Mucosa of rectum (tissue), 2 donors: ENCODE measurements around the gene VAV2.

Experiments
- H3K27ac ChIP-seq, 2 donors: one replicate each; pipeline ENCODE4 v1.7.0; 2013; ENCODE audit warnings: inconsistent platforms in 2 of 2, low read depth in 2 of 2, low read length in 2 of 2
- H3K27me3 ChIP-seq, 2 donors: one replicate each; pipeline ENCODE4 v1.7.0; 2013; ENCODE audit warnings: low read length in 2 of 2; ENCODE audit not compliant: control insufficient read depth in 2 of 2, insufficient read depth in 2 of 2
- H3K36me3 ChIP-seq, 2 donors: one replicate each; pipeline ENCODE4 v1.7.0; 2013; ENCODE audit warnings: low read length in 2 of 2; ENCODE audit not compliant: control insufficient read depth in 2 of 2, insufficient read depth in 2 of 2
- H3K4me1 ChIP-seq, 2 donors: one replicate each; pipeline ENCODE4 v1.7.0; 2013; ENCODE audit warnings: low read length in 2 of 2, mild to moderate bottlenecking in 1 of 2; ENCODE audit not compliant: control insufficient read depth in 2 of 2, insufficient read depth in 2 of 2
- H3K4me3 ChIP-seq, 2 donors: one replicate each; pipeline ENCODE4 v1.7.0; 2013; ENCODE audit warnings: low read length in 2 of 2
- H3K9ac ChIP-seq, 2 donors: one replicate each; pipeline ENCODE4 v1.7.0; 2013; ENCODE audit warnings: low read length in 2 of 2, low read depth in 1 of 2, mild to moderate bottlenecking in 1 of 2
- H3K9me3 ChIP-seq, 2 donors: one replicate each; pipeline ENCODE4 v1.7.0; 2013; ENCODE audit warnings: low read length in 2 of 2; ENCODE audit not compliant: control insufficient read depth in 2 of 2
- donor health status: healthy.
- donor health status: Normal muscosa, but diverticular disease.

VAV2 gene

GRCh38 chr9:133945314-133945975 is 46.7 kb downstream of the VAV2 start:
- no peaks in the 10 kb centered on the region for H3K9me3 ChIP-seq
- H3K27ac ChIP-seq: no peak overlapping the region
- H3K9ac ChIP-seq: no peak overlapping the region
- no peaks in the 10 kb centered on the region for H3K27me3 ChIP-seq
- H3K4me1 ChIP-seq: no peaks in the 10 kb centered on the region
- no peaks in the 10 kb centered on the region for H3K36me3 ChIP-seq
- no peak overlapping the region for H3K4me3 ChIP-seq

DNA sequence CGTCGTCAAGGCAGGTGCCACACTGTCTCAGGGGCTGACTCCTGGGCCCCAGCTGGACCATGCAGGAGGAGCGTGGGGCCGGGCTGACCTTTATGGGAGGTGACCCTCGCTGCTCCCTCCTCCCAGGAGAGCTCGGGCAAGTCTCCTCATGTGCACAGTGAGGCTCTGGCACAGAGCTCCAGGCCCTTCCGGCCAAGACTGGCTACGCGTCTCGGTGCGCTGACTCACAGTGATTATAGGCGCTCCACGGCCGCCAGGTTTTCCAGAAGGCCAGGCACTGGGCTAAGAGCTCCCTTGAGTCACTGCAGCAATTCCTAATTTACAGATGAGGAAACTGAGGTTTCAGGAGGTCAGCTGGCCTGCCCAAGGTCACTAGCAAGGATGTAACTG is 47.4 kb downstream of the VAV2 start:
- Histone ChIP-seq H3K27me3 (no peaks in the 10 kb centered on the region), H3K9me3 (no peaks in the 10 kb centered on the region), H3K27ac (no peak overlapping the region), H3K9ac (no peak overlapping the region), H3K36me3 (no peaks in the 10 kb centered on the region), H3K4me1 (no peaks in the 10 kb centered on the region), H3K4me3 (no peak overlapping the region)

DNA sequence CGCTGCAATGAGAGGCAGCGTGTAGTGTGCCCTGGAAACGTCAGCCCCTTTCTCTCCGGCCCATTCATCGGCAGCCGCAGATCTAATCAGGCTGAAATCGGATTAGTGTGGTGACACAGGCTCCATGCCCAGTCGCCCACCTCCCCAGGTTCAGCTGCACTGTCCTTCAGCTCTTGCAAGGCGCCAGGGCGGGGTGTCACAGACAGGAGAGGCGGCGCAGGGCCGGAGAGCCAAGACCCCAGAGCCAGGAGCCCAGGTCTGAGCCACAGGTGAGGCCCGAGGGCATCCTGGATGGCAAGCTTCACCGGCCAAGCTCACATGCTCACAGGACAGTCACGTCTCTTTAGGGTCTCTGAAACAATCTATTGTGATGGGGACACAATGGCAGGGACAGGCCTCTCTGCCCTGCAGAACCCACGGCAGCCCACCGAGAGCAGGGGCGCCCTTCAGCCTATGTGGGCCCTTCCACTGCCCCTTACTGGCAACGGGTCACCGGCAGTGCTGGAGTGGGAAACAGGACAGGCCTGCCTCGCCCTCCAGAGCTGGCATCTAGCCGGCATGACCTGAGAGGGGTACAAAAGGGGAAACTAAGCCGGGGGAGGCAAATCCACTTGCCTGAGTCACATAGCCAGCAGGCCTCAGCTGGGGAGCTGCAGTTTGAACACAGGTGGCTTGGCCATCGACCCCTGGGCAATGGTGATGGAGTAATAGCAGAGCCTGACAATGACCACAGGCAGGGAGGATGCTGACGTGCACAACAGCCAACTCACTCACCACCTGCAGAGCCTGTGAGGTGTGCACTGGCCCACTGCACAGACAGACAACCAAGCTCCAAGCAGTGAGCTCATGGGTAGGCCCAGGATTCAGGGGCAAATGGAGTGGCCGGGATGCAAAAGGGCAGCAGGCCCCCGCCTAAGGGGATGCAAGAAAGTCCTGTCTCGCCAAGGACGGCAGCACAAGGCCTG is 48.1 kb downstream of the VAV2 start:
- Histone ChIP-seq H3K9me3 (no peaks in the 10 kb centered on the region), H3K4me1 (no peaks in the 10 kb centered on the region), H3K9ac (no peak overlapping the region), H3K4me3 (no peak overlapping the region), H3K27me3 (no peaks in the 10 kb centered on the region), H3K36me3 (no peaks in the 10 kb centered on the region), H3K27ac (no peak overlapping the region)

DNA sequence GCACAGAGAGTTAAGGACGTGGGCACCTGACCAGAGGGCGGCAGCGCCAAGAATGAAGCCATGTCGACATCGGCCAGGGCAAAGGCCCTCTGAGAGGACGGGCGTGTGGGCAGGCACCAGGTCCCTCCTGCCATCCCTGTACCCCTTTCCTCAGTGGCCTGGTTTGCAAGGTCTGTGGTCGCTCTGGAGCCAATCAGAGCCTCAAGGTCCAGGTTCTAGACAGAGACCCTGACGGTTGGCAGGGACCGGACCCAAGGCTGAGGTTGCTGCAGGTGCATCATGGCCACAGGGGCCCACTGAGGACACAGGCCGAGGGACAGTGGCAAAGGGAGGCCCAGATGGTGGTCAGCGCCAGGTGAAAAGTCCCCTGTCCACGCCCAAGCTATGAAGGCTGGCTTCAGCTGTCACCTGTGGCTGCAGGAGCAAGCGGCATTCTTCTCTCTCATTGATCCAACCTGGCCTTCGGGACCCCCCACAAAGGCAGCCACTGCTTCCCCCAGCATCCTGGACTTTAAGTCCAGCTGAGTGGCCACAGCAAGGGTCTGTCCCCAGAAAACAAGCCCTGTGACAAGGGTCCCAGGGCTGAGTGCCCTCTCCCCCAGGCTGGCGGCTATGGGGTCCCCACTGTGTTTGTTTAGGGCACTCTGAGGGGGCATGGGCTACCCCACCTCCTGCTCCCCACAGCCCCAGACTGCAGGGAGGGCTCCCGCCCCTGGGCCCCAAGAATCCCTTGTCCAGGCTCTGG is 48.9 kb downstream of the VAV2 start:
- Histone ChIP-seq H3K9ac (no peak overlapping the region), H3K9me3 (no peaks in the 10 kb centered on the region), H3K27me3 (no peaks in the 10 kb centered on the region), H3K4me1 (no peaks in the 10 kb centered on the region), H3K4me3 (no peak overlapping the region), H3K36me3 (peaks cover 0 to 2% of the 10 kb centered on the region in 2 donors), H3K27ac (no peak overlapping the region)

DNA sequence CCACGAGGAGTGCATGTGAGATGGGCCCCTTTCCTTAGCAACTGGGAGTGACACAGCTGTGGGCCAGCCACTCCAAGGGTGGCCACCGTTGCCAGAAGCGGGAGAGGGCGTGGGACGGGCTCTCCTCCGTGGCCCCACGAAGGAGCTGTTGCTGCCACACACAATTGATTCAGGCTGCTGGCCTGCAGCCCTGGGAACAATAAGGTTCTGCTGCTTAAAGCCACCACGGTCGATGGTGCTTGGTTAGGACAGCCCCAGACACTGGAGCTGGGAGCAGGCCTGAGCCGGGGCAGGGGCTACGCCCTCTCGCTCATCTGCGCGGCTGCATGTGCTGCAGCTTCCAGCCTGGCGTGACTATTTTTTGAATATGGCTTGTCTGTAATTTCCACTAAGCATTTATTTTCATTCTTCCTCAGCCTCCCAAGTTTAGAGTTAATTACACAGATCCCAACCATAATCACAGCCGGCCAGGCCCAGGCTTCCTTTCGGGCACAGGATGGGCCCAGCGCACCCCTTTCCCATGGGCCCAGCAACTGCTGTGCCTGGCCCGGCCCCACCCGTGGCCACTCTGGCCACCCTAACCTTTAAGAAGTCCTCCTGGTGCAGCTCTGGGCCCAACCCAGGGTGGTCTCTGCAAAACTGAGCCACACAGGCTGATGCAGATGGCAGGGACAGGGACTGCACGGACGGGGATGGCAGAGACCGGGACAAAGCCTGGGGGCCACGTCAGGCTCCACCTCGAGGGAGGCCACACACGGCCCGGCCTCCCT is 49.7 kb downstream of the VAV2 start:
- no peaks in the 10 kb centered on the region for H3K4me1 ChIP-seq
- no peak overlapping the region for H3K4me3 ChIP-seq
- H3K9ac ChIP-seq: no peak overlapping the region
- H3K27me3 ChIP-seq: no peaks in the 10 kb centered on the region
- no peak overlapping the region for H3K27ac ChIP-seq
- H3K9me3 ChIP-seq: no peaks in the 10 kb centered on the region
- peaks cover 0 to 8% of the 10 kb centered on the region in 2 donors for H3K36me3 ChIP-seq

GRCh38 chr9:133939845-133940244 is 52.3 kb downstream of the VAV2 start:
- Histone ChIP-seq H3K9ac (no peak overlapping the region), H3K9me3 (no peaks in the 10 kb centered on the region), H3K27ac (no peak overlapping the region), H3K27me3 (no peaks in the 10 kb centered on the region), H3K4me1 (peaks cover 15 to 23% of the 10 kb centered on the region in 2 donors), H3K4me3 (no peak overlapping the region), H3K36me3 (peaks cover 7 to 9% of the 10 kb centered on the region in 2 donors)

GRCh38 chr9:133939171-133939785 is 52.8 kb downstream of the VAV2 start:
- Histone ChIP-seq H3K27ac (no peak overlapping the region), H3K27me3 (no peaks in the 10 kb centered on the region), H3K4me3 (no peak overlapping the region), H3K36me3 (peaks cover 7 to 9% of the 10 kb centered on the region in 2 donors), H3K9me3 (no peaks in the 10 kb centered on the region), H3K9ac (no peak overlapping the region), H3K4me1 (peaks cover 15 to 23% of the 10 kb centered on the region in 2 donors)

GRCh38 chr9:133938753-133939152 is 53.4 kb downstream of the VAV2 start:
- no peak overlapping the region for H3K9ac ChIP-seq
- H3K4me1 ChIP-seq: peaks cover 15 to 23% of the 10 kb centered on the region in 2 donors
- H3K36me3 ChIP-seq: peaks cover 7 to 9% of the 10 kb centered on the region in 2 donors
- no peak overlapping the region for H3K4me3 ChIP-seq
- H3K27me3 ChIP-seq: no peaks in the 10 kb centered on the region
- H3K9me3 ChIP-seq: no peaks in the 10 kb centered on the region
- H3K27ac ChIP-seq: no peak overlapping the region

DNA sequence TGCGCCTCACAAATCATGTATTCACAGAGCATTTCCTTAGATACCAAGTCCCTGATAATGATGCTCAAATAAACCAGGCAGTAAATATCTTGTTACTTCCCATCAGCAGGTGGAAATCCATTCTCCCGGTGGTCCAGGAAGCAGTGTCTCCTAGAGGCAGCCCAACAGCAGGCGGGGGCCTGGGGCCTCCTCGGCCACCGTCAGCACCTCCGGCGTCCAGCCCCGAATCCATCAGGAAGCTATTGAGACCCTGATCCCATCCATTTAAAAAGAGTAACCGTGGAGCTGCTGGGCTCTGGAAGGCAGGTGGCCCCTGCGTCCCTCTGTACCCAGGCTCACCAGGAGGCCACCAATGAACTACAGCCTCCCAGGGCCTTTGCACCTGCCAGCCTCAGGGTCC is 54.0 kb downstream of the VAV2 start:
- Histone ChIP-seq H3K4me3 (no peak overlapping the region), H3K36me3 (peaks cover 7 to 9% of the 10 kb centered on the region in 2 donors), H3K4me1 (peaks cover 15 to 23% of the 10 kb centered on the region in 2 donors), H3K27ac (no peak overlapping the region), H3K9me3 (no peaks in the 10 kb centered on the region), H3K9ac (no peak overlapping the region), H3K27me3 (no peaks in the 10 kb centered on the region)
